ENCODE measurements around the gene SLC6A12.

The SLC6A12 gene

DNA sequence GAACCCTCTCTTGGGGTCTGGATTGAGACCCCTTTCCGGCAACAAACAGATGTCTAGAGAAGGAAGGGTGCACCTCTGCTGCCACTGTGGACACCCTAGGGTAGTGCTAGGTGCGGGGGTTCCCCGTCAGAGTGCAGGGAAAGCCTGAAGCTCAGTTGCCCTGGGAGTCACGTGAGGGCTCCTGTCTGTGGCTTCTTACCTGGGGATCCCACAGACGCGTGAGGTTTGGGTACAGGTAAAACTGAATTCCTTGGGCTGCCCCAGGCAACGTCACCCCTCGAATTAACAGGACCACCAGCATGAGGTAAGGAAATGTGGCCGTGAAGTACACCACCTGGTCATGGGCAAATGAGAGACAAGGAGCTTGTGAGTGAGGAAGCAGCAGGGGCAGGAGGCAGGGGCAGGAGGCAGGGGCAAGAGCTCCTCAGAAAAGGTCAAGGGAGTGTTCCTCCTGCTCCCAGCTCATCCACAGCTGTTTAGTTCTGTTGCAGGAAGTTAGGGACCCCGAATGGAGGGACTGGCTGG, 21.0 kb upstream of the SLC6A12 start:
- DNase-seq (ENCODE audit: low spot score) = peak; percentile 42

DNA sequence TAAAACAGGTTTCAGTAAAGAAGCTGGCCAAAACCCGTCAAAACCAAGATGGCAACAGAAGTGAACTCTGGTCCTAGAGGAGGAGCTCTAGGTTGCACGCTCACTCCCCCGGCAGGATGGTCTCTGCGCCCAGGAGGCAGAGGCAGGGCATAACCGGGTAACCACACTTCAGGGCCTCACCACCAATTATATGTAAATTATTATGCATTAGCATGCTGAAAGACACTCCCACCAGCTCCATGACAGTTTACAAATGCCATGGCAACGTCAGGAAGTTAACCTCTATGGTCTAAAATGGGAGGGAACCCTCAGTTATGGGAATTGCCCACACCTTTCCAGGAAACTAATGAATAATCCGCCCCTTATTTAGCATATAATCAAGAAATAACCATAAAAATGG, 20.1 kb upstream of the SLC6A12 start:
- peak; percentile 38 for DNase-seq (ENCODE audit: low spot score)

DNA sequence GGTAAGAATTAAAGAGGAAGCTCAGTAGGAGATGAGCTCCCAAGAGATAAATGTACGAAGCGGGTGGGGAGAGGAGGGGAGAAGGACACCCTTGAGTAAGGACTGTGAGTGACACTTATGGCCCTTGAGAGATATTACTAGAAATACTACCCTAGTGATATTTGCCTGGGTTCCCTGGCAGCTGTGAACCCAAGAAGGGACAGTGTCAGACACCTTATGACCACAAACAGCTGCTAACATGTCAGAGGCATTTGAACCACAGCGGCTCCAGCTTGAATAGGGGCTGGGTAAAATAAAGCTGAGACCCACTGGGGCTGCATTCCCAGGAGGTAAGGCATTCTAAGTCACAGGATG, 19.6 kb upstream of the SLC6A12 start:
- no peak for DNase-seq (ENCODE audit: low spot score)

DNA sequence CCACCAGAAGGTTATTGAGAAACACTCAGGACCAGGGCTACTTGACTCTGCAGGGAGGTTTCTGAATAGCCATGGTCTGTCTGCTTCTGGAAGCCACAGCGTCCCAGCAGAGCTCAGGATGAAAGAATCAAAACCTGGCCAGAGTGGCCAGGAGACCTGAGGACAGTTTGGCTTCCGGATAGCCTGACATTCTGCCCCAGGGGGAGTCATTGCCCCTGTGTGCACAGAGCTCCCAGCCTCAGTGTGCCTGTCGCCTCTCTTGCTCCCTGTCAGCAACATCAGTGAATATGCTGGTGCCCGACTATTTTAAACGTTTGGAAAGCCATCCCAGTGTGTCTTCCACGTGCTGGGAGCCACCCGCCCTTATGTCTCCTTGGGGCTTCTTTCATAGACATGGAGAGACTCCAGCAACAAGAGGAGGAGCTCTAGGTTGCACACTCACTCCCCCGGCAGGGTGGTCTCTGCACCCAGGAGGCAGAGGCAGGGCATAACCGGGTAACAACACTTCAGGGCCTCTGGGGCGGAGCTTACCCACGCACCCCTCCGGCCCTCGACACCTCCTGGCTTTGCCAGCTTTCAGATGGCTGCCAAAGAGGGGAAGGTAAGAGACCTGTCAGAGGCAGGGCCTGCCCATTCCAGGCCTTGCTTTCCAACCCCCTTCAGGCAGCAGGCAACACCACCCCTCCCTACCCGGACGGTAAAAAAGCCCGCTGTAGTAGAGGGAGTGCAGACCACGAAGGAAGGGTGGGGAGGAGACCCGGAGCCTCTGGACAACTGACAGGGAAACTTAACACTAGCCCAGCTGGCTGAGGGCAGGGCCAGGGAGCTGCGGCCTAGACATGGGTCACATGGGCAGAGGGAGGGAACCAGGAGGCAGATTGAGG, 19.0 kb upstream of the SLC6A12 start:
- peak; percentile 60 for DNase-seq (ENCODE audit: low spot score)

GRCh38 chr12:230925-231671, 17.1 kb upstream of the SLC6A12 start:
- DNase-seq (ENCODE audit: low spot score) = peak; percentile 51

DNA sequence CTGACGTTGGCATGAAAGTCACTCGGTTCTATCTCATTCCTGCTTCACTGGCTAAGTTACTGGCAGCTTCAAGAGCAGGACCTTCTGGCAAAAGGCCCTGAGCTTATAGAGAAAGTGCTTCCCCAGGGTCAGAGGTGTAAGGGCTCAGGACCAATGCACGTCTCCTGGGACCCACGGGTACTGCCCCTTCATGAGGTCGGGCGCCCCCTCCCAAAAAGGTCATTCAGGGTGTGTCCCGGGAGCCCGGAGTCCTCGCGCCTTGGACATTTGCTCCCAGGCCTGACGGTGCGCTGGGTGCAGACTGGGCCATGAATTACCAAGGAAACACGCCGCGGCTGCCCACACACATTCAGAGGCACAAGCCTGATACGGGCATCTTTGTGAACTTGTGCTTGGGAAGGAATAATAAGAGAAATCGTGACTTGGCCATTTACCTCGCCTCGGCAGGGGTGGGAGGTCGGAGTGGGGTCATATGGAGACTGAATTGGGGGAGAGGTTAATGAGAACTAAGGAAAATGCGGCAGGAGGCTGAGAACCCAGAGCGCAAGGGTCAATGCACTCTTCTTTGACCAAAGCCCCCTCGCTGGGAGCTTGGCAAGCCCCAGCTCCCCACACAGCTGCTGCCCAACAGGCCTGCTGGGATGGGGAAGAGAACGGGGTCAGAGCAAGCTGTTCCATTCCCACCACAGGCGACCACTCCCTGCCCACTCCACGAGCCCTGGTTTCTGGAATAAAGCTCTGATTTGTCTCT, 15.7 kb upstream of the SLC6A12 start:
- DNase-seq (ENCODE audit: low spot score) = peak; percentile 64

DNA sequence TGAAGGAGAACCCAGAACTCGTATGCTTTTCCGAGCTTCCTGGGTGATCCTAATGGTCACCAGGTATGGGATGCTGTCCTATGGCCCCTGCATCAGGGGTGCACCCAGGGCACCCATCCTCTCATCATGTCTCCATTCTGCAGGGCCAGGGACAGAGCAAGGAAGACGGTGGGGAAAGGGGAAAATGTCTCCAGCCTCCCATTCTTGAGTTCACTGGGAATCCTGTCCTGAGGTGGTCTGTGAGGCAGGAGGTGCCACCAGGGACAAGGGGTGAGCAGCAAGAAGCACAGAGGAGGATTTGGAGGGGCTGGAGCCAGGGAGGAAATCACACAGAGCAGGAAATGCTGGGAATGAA, 14.9 kb upstream of the SLC6A12 start:
- peak; percentile 38 for DNase-seq (ENCODE audit: low spot score)

DNA sequence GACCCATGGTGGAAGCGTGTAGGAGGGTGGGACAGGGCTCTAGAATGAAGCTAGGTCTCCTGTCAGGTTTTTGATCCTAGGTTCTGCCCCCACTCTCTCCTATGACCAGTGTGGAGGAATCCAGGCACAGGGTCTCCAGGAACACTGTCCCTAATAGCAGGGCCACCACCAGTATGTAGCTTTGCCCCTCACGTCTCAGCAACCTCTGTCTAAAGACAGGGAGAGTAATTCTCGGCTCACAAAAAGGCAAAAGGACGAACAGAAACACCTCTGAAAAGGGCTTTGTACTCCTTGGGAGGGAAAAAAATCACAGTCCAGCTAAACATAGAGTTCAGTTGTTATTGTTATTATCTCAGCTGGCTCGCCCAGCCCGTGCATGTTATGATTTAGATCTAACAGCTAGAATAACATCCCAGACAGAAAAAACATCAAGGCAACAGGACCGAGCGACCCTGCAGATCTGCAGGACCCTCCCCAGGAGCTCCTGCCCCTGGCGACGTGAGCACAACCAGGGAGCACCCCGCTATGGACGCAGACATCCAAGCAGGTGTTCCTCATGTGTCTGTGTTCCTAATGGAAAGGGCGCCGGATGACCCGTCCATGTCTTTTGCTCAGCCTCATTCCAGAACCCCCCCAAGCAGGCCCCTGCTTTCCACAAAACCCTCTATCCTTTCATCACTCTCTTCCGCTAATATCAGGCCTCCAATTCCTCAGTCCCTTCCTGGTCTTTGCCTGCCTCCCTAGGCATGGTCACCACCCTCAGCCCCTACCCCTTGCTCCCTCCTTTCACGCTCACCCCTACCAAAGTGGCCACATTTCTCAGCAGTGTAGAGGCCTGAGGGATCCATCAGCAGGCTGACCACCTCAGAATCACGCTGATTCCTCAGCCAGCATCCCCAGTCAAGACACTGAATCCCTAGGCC, 14.2 kb upstream of the SLC6A12 start:
- peak; percentile 44 for DNase-seq (ENCODE audit: low spot score)

DNA sequence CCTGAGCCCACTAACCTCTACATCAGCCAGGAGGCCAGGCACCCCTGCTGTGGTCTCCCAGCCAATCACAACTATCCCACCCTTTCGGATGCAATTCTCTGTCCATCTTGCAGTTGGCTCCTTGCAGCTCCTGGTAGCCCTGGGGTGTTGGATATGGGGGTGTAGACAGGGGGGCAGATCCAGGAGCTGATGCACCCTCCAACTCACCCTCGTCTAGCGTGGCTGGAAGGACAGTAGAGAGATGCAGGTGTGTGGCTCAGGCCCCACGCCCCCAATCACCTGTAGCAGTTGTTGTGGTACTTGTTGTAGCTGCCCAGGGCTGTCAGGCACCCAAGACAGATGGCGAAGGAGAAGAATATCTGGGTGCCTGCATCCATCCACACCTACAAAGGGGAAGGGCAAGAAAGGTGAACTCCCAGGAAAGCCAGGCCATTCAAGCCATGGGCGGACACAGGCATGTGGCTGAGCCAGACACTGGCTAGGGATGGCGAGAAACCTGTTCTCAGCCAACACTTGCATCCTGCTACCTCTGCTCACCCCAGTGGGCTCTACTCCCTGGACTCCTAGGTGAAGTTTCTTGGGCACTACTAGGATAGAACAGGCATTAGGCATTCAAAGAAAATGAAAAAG, 13.4 kb upstream of the SLC6A12 start:
- peak; percentile 41 for DNase-seq (ENCODE audit: low spot score)

- peak; percentile 52 for DNase-seq (ENCODE audit: low spot score)
These were observed 12.4 kb upstream of the SLC6A12 start for GRCh38 chr12:226401-226800.

DNA sequence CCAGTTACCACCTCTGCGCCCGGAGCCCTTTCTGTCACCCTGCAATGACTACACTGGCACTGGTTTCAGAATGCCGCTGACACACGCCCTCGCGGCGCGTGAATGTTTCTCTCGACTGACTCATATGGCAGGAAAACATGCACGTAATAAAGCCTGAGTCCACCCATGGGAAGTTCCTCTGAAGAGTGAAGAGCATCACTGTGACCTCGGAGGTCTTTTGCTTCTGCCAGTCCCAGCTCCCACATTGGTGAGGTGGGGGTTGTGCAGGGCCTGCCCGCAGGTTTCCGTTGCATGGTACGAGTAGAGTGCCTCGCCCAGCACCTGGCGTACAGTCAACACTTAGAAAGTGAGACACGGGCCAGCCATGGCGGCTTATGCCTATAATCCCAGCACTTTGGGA, 11.1 kb upstream of the SLC6A12 start:
- DNase-seq (ENCODE audit: low spot score) = peak; percentile 41

DNA sequence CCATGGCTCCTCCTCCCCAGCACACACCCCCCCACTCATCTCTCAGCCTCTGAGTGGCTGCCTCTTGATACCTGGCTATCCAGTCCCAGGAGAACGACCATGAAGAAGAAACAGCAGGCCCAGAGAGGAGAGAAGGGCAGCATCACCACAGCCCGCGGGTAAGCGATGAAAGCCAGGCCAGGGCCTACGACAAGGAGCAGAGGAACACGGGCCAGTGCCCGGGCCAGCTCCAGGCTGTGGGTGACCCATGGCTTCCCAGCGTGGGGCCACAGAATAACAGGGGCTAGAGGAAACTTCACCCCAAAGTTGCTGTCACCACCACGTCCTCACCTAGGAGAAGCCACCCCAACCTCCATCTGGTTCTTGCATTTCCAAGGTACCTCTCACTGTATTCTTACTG, 10.4 kb upstream of the SLC6A12 start:
- DNase-seq (ENCODE audit: low spot score) = peak; percentile 45

DNA sequence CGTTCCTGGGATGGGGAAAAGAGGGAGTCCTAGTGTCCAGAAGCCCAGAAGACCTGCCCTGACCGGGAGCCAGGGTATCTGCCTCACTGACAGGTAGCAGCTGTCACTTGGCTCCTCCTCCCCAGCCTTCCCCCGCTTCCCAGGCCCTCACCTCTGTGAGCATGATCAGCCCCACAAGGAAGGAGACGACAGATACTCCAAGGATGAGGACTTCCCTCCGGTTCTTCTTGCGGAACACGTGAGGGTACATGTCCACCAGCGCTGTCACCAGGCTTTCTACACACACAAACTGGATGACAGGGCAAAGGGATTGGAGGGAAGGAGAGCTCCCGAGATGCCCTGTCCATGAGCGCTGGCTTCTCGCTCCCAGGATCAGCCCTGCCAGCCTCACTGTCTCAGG, 9.9 kb upstream of the SLC6A12 start:
- DNase-seq (ENCODE audit: low spot score) = no peak

GRCh38 chr12:221736-222135, 7.8 kb upstream of the SLC6A12 start:
- DNase-seq (ENCODE audit: low spot score) = no peak

- no peak for DNase-seq (ENCODE audit: low spot score)
These were observed 7.1 kb upstream of the SLC6A12 start for GRCh38 chr12:220946-221550.

DNA sequence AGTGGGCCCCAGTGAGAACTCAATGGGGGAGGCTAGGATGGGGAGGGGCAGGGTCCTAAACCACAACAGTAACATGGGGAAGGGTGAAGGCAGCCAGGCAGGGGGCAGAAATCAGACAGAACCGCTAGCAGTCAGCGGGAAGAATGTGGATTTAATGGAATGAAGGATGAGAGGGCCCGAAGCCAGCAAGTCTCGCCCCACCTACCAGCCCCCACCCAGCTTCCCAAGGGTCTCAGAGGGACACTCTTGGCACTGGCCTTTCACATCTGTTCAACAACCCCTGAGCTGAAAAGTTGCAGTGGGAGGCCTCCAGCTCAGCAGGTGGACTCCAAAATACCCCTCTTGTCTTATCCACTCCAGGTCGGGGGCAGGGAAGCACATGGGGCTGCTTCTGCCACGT, 6.5 kb upstream of the SLC6A12 start:
- no peak for DNase-seq (ENCODE audit: low spot score)

DNA sequence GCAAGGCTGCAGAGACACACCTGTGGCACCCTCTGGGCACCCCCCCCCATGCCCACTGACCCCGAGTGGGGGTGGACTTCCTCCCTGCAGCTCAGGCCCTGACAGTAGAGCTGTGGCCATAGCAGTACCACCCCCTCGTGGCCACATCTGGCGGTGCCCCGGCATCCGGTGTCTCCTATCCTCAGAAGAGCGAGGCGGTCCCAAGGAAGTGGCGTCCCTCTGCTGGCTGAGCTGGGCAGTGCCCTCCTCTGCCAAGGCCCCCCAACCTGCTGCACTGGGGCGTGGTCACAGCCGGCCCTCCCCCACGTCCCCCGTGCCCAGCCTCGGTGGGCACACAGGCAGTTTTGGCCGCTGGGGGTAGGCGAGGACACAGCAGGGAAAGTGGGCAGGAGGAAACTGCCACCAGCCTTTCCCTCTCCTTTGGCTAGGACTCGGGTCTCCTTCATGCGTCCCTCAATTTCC, 6.0 kb upstream of the SLC6A12 start:
- peak; percentile 97 for DNase-seq (ENCODE audit: low spot score)

GRCh38 chr12:218728-219590, 5.0 kb upstream of the SLC6A12 start:
- DNase-seq (ENCODE audit: low spot score) = no peak

DNA sequence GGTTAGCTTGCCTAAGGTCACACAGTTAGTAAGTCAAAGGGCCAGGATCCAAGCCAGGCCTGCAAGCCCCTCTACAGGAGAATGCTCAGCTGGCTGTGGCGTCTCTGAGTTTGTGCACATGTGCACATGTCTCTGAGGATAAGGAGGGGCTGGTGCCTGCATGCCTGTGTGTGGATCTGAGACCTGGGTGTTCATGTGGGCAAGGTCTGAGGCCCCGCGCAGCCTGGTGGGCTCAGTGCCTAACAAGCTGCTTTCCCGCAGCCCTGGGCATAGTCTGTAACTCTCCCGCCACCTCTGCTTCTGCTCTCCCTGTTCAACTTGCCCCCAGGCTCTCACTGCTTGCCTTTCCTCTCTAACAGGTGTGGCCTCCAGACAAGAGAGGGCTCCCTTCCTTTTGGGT, 4.3 kb upstream of the SLC6A12 start:
- DNase-seq (ENCODE audit: low spot score) = no peak
